ENCODE measurements around the gene RUFY1.
"Not testable (repeated sequence)": the region's sequence is repeated elsewhere in the genome, so short reads cannot be mapped to it uniquely, and the experiment has no call there.

RUFY1 gene, protein sequence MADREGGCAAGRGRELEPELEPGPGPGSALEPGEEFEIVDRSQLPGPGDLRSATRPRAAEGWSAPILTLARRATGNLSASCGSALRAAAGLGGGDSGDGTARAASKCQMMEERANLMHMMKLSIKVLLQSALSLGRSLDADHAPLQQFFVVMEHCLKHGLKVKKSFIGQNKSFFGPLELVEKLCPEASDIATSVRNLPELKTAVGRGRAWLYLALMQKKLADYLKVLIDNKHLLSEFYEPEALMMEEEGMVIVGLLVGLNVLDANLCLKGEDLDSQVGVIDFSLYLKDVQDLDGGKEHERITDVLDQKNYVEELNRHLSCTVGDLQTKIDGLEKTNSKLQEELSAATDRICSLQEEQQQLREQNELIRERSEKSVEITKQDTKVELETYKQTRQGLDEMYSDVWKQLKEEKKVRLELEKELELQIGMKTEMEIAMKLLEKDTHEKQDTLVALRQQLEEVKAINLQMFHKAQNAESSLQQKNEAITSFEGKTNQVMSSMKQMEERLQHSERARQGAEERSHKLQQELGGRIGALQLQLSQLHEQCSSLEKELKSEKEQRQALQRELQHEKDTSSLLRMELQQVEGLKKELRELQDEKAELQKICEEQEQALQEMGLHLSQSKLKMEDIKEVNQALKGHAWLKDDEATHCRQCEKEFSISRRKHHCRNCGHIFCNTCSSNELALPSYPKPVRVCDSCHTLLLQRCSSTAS

DNA sequence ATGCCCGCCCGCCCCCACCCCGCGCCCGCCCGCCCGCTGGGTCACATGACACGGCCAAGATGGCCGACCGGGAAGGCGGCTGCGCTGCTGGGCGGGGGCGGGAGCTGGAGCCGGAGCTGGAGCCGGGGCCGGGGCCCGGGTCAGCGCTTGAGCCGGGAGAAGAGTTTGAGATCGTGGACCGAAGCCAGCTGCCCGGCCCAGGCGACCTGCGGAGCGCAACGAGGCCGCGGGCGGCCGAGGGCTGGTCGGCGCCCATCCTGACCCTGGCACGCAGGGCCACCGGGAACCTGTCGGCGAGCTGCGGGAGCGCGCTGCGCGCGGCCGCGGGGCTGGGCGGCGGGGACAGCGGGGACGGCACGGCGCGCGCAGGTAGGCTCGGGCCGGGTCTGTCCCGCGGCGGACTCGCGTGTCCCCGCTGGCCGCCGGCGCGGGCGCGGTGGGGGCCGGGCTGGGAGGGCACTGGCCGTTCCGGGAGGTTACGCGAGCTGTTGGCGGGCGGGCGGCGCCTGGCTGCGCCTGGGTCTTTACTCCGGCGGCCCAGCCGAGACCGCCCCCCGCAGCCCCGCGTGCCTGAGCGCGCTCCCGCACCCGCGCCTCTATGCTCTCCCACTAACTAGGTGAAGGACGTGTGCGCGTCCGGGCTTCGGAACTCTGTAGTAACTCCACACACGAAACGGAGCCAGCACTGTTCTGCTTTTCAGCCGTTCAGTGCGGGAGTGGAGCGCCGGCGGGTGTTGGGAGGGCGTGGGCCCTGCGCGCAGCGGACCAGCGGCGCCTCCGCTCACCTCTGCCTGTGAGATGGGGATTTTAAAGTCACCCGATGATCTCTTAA lies at the start of gene RUFY1:
TSS of gene RUFY1 (plus strand) at position 44 of the 832 bp plus-strand sequence. CDS start at position 60, 16 bp downstream.
- TF ChIP-seq EZH2 (IDR thresholded peaks at IDR 0.05; ENCODE audit: borderline replicate concordance, low read depth, low read length, severe bottlenecking): no peak
- TF ChIP-seq, protein P1, sequence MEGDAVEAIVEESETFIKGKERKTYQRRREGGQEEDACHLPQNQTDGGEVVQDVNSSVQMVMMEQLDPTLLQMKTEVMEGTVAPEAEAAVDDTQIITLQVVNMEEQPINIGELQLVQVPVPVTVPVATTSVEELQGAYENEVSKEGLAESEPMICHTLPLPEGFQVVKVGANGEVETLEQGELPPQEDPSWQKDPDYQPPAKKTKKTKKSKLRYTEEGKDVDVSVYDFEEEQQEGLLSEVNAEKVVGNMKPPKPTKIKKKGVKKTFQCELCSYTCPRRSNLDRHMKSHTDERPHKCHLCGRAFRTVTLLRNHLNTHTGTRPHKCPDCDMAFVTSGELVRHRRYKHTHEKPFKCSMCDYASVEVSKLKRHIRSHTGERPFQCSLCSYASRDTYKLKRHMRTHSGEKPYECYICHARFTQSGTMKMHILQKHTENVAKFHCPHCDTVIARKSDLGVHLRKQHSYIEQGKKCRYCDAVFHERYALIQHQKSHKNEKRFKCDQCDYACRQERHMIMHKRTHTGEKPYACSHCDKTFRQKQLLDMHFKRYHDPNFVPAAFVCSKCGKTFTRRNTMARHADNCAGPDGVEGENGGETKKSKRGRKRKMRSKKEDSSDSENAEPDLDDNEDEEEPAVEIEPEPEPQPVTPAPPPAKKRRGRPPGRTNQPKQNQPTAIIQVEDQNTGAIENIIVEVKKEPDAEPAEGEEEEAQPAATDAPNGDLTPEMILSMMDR (IDR thresholded peaks at IDR 0.05; ENCODE audit: borderline replicate concordance, extremely low read depth, low read length, poor library complexity, severe bottlenecking): peak; percentile 2
- H4K20me1 ChIP-seq (ENCODE audit: insufficient read depth, low read length): peaks cover 4% of the 10 kb centered on the region; the same call in 1 of the 2 replicates
- peak within 1 kb of the TSS; percentile 100 for H3K4me3 ChIP-seq (ENCODE audit: low read depth in 1 of 2, low read length in 2 of 2)
- peaks cover 13% of the 10 kb centered on the region for H3K36me3 ChIP-seq (ENCODE audit: insufficient read depth, low read length)
- H3K27ac ChIP-seq (ENCODE audit: low read length): peak within 1 kb of the TSS; percentile 93
- H3K4me2 ChIP-seq (ENCODE audit: insufficient read depth, low read length): peak within 1 kb of the TSS; percentile 94
- peak within 1 kb of the TSS; percentile 80 for H3K9ac ChIP-seq (ENCODE audit: low read depth, low read length)
- no peaks in the 10 kb centered on the region for H3K9me3 ChIP-seq (ENCODE audit: insufficient read depth, low read length, severe bottlenecking)
- H3K27me3 ChIP-seq (ENCODE audit: insufficient read depth, low read length, poor library complexity): no peaks in the 10 kb centered on the region
- H3K79me2 ChIP-seq (ENCODE audit: insufficient read depth, low read length): peaks cover 57% of the 10 kb centered on the region
- peaks cover 43% of the 10 kb centered on the region for H3K4me1 ChIP-seq (ENCODE audit: insufficient read depth, low read length)
- ATAC-seq (ENCODE audit: insufficient read depth, low read depth) (peak; percentile 80), DNase-seq (peak; percentile 81)
- peak within 1 kb of the TSS; percentile 89 for H2AFZ ChIP-seq (ENCODE audit: low read depth, low read length)

- DNase-seq: not testable (repeated sequence)
These were observed 48.4 kb upstream of the RUFY1 start for GRCh38 chr5:179501997-179502396.

DNA sequence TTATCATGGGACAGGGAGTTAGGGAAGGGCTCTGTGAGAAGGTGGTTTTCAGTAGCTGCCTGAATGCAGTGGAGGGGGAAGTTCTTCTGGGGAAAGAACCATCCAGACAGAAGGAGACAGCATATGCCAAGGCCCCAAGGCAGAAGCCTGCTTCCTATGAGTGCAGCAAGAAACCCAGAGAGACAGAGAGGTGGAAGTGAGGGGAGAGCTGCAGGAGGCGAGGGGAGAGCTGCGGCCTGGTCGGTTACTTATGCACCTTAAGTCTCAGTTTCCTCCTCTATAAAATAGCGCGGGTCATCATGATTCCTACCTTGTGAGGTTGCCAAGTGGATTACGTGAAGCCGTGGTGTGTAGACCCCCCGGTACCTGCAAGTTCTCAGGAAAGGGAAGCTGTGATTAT lies 47.9 kb upstream of the RUFY1 start:
- not testable (repeated sequence) for H3K4me3 ChIP-seq (ENCODE audit: low read depth in 1 of 2, low read length in 2 of 2); H4K20me1 ChIP-seq (ENCODE audit: insufficient read depth, low read length); H3K4me1 ChIP-seq (ENCODE audit: insufficient read depth, low read length); H3K27ac ChIP-seq (ENCODE audit: low read length); ATAC-seq (ENCODE audit: insufficient read depth, low read depth); H3K27me3 ChIP-seq (ENCODE audit: insufficient read depth, low read length, poor library complexity); H3K36me3 ChIP-seq (ENCODE audit: insufficient read depth, low read length); DNase-seq; H3K4me2 ChIP-seq (ENCODE audit: insufficient read depth, low read length); H2AFZ ChIP-seq (ENCODE audit: low read depth, low read length); H3K9ac ChIP-seq (ENCODE audit: low read depth, low read length); H3K79me2 ChIP-seq (ENCODE audit: insufficient read depth, low read length); H3K9me3 ChIP-seq (ENCODE audit: insufficient read depth, low read length, severe bottlenecking)

More at GRCh38 chr5:179501997-179502396, 48.4 kb upstream of the RUFY1 start:
- not testable (repeated sequence) for H3K9ac ChIP-seq (ENCODE audit: low read depth, low read length); ATAC-seq (ENCODE audit: insufficient read depth, low read depth); H3K4me2 ChIP-seq (ENCODE audit: insufficient read depth, low read length); H3K4me1 ChIP-seq (ENCODE audit: insufficient read depth, low read length); H3K79me2 ChIP-seq (ENCODE audit: insufficient read depth, low read length); H3K4me3 ChIP-seq (ENCODE audit: low read depth in 1 of 2, low read length in 2 of 2); H3K27ac ChIP-seq (ENCODE audit: low read length); H2AFZ ChIP-seq (ENCODE audit: low read depth, low read length); H3K27me3 ChIP-seq (ENCODE audit: insufficient read depth, low read length, poor library complexity); H3K36me3 ChIP-seq (ENCODE audit: insufficient read depth, low read length); H4K20me1 ChIP-seq (ENCODE audit: insufficient read depth, low read length); H3K9me3 ChIP-seq (ENCODE audit: insufficient read depth, low read length, severe bottlenecking)

GRCh38 chr5:179504191-179504590 lies 46.2 kb upstream of the RUFY1 start:
- no peak for ATAC-seq (ENCODE audit: insufficient read depth, low read depth)

More at GRCh38 chr5:179504191-179504590, 46.2 kb upstream of the RUFY1 start:
- no peaks in the 10 kb centered on the region for H3K9me3 ChIP-seq (ENCODE audit: insufficient read depth, low read length, severe bottlenecking)
- no peak overlapping the region for H2AFZ ChIP-seq (ENCODE audit: low read depth, low read length)
- H3K4me3 ChIP-seq (ENCODE audit: low read depth in 1 of 2, low read length in 2 of 2): no peak overlapping the region
- no peaks in the 10 kb centered on the region for H3K79me2 ChIP-seq (ENCODE audit: insufficient read depth, low read length)
- no peaks in the 10 kb centered on the region for H3K4me1 ChIP-seq (ENCODE audit: insufficient read depth, low read length)
- TF ChIP-seq, protein P1 (IDR thresholded peaks at IDR 0.05; ENCODE audit: borderline replicate concordance, extremely low read depth, low read length, poor library complexity, severe bottlenecking): no peak
- TF ChIP-seq EZH2 (IDR thresholded peaks at IDR 0.05; ENCODE audit: borderline replicate concordance, low read depth, low read length, severe bottlenecking): no peak
- no peaks in the 10 kb centered on the region for H3K36me3 ChIP-seq (ENCODE audit: insufficient read depth, low read length)
- no peak overlapping the region for H3K4me2 ChIP-seq (ENCODE audit: insufficient read depth, low read length)
- no peak overlapping the region for H3K9ac ChIP-seq (ENCODE audit: low read depth, low read length)
- no peak overlapping the region for H3K27ac ChIP-seq (ENCODE audit: low read length)
- no peaks in the 10 kb centered on the region for H3K27me3 ChIP-seq (ENCODE audit: insufficient read depth, low read length, poor library complexity)
- no peaks in the 10 kb centered on the region for H4K20me1 ChIP-seq (ENCODE audit: insufficient read depth, low read length)
- no peak for DNase-seq

Measured in DND-41 (cell line).